WTC11 (cell line): Measurements from ENCODE around the gene DDOST. TPM values are rescaled to one million over a fixed set of nuclear protein-coding genes. Genes with fewer than 3 reads are reported as not detected.

Experiments
- ATAC-seq: fragments of 200-7000 bp; cut with Tn5 transposase; 2 replicates; pipeline ENCODE4 v1.10.0; 2021; ENCODE audit warnings: mild to moderate bottlenecking, moderate library complexity
- CTCF ChIA-PET: fragments of 300-600 bp; sonication (Branson Sonifier 250); formaldehyde crosslinking; loops from one replicate; lab custom pipeline; 2021; ENCODE audit warnings: antibody characterized with exemption; lab: Charles Lee
- POLR2A ChIA-PET: fragments of 350-600 bp; sonication (Branson Sonifier 250); formaldehyde crosslinking; loops from one replicate; lab custom pipeline; 2021; ENCODE audit warnings: antibody characterized with exemption; lab: Charles Lee
- DNase-seq: peaks from one replicate; pipeline ENCODE4 v3.0.0; 2021; ENCODE audit warnings: low spot score
- H3K27ac Mint-ChIP-seq: 2 replicates; pipeline ENCODE4 v1.8.0; 2021; ENCODE audit warnings: mixed read lengths
- H3K27me3 Mint-ChIP-seq: 2 replicates; pipeline ENCODE4 v1.8.0; 2021; ENCODE audit warnings: low read depth, mild to moderate bottlenecking, moderate library complexity, mixed read lengths
- H3K36me3 Mint-ChIP-seq: 2 replicates; pipeline ENCODE4 v1.8.0; 2021; ENCODE audit warnings: mixed read lengths
- H3K4me1 Mint-ChIP-seq: 2 replicates; pipeline ENCODE4 v1.8.0; 2022; ENCODE audit warnings: mixed read lengths
- H3K4me3 Mint-ChIP-seq: 2 replicates; pipeline ENCODE4 v1.8.0; 2021; ENCODE audit warnings: mild to moderate bottlenecking, moderate library complexity, mixed read lengths
- H3K9me3 Mint-ChIP-seq: 2 replicates; pipeline ENCODE4 v1.8.0; 2021; ENCODE audit warnings: mixed read lengths
- AR ChIP-seq: fragments of 250-450 bp; sonication (Bioruptor Pico); IDR thresholded peaks from 2 replicates; pipeline ENCODE4 v1.9.0; 2021; ENCODE audit warnings: mild to moderate bottlenecking
- FOXK1 ChIP-seq: sonication (generic); formaldehyde crosslinking; IDR thresholded peaks from 2 replicates; pipeline ENCODE4 v1.8.0; 2022; ENCODE audit warnings: mild to moderate bottlenecking, moderate library complexity, missing genetic modification reagents
- GABPB1 ChIP-seq: sonication (generic); formaldehyde crosslinking; IDR thresholded peaks from 2 replicates; pipeline ENCODE4 v1.8.1; 2023; ENCODE audit warnings: mild to moderate bottlenecking, missing genetic modification reagents
- GTF2I ChIP-seq: fragments of 250-450 bp; sonication (Bioruptor Pico); conservative IDR thresholded peaks from 2 replicates; pipeline ENCODE4 v1.4.0; 2021; ENCODE audit warnings: mild to moderate bottlenecking
- IRF1 ChIP-seq: sonication (generic); formaldehyde crosslinking; IDR thresholded peaks from 2 replicates; pipeline ENCODE4 v1.8.0; 2023; ENCODE audit warnings: missing genetic modification reagents
- MXD4 ChIP-seq: fragments of 250-450 bp; sonication (Bioruptor Pico); IDR thresholded peaks from 2 replicates; pipeline ENCODE4 v1.8.0; 2021; ENCODE audit warnings: mild to moderate bottlenecking, moderate library complexity, borderline replicate concordance
- OVOL2 ChIP-seq: fragments of 250-450 bp; sonication (Bioruptor Pico); IDR thresholded peaks from 2 replicates; pipeline ENCODE4 v1.9.0; 2021; ENCODE audit warnings: mild to moderate bottlenecking, borderline replicate concordance
- TCF7 ChIP-seq: sonication (generic); formaldehyde crosslinking; IDR thresholded peaks from 2 replicates; pipeline ENCODE4 v1.8.0; 2022; ENCODE audit warnings: mild to moderate bottlenecking, low read depth, missing genetic modification reagents, moderate library complexity
- ZNF138 ChIP-seq: sonication (generic); formaldehyde crosslinking; conservative IDR thresholded peaks from 2 replicates; pipeline ENCODE4 v1.8.1; 2022; ENCODE audit warnings: mild to moderate bottlenecking, moderate library complexity, missing genetic modification reagents
- ZNF219 ChIP-seq: sonication (generic); formaldehyde crosslinking; IDR thresholded peaks from 2 replicates; pipeline ENCODE4 v1.8.0; 2023; ENCODE audit warnings: missing genetic modification reagents, mild to moderate bottlenecking, borderline replicate concordance
- ZNF416 ChIP-seq: fragments of 250-450 bp; sonication (Bioruptor Pico); IDR thresholded peaks from 2 replicates; pipeline ENCODE4 v1.9.0; 2021; ENCODE audit warnings: mild to moderate bottlenecking, inconsistent platforms
- total RNA-seq: library from RNA; stranded (reverse); gene quantifications from 3 replicates; pipeline ENCODE4 v1.2.3, GENCODE V29; 2021
- TF ChIP-seq, protein P1 (sequence below): sonication (generic); formaldehyde crosslinking; IDR thresholded peaks from 2 replicates; pipeline ENCODE4 v1.8.1; 2022; ENCODE audit warnings: low read depth, mild to moderate bottlenecking, moderate library complexity, missing genetic modification reagents, borderline replicate concordance
- TF ChIP-seq, protein P2 (sequence below): sonication (generic); formaldehyde crosslinking; IDR thresholded peaks from 2 replicates; pipeline ENCODE4 v1.8.1; 2022; ENCODE audit warnings: mild to moderate bottlenecking, moderate library complexity, missing genetic modification reagents
- TF ChIP-seq, protein P3 (sequence below): sonication (generic); formaldehyde crosslinking; IDR thresholded peaks from 2 replicates; pipeline ENCODE4 v1.8.1; 2023; ENCODE audit warnings: mild to moderate bottlenecking, missing genetic modification reagents
- TF ChIP-seq, protein P4 (sequence below): sonication (generic); formaldehyde crosslinking; conservative IDR thresholded peaks from 2 replicates; pipeline ENCODE4 v1.8.1; 2022; ENCODE audit warnings: mild to moderate bottlenecking, missing genetic modification reagents
- TF ChIP-seq, protein P5 (sequence below): sonication (generic); formaldehyde crosslinking; IDR thresholded peaks from 2 replicates; pipeline ENCODE4 v1.8.0; 2022; ENCODE audit warnings: mild to moderate bottlenecking, missing genetic modification reagents
- TF ChIP-seq, protein P6 (sequence below): sonication (generic); formaldehyde crosslinking; IDR thresholded peaks from 2 replicates; pipeline ENCODE4 v1.8.1; 2023; ENCODE audit warnings: mild to moderate bottlenecking, missing genetic modification reagents

DDOST gene
- total RNA-seq, 1 experiment from 2014 or later, result 300 TPM

DNA sequence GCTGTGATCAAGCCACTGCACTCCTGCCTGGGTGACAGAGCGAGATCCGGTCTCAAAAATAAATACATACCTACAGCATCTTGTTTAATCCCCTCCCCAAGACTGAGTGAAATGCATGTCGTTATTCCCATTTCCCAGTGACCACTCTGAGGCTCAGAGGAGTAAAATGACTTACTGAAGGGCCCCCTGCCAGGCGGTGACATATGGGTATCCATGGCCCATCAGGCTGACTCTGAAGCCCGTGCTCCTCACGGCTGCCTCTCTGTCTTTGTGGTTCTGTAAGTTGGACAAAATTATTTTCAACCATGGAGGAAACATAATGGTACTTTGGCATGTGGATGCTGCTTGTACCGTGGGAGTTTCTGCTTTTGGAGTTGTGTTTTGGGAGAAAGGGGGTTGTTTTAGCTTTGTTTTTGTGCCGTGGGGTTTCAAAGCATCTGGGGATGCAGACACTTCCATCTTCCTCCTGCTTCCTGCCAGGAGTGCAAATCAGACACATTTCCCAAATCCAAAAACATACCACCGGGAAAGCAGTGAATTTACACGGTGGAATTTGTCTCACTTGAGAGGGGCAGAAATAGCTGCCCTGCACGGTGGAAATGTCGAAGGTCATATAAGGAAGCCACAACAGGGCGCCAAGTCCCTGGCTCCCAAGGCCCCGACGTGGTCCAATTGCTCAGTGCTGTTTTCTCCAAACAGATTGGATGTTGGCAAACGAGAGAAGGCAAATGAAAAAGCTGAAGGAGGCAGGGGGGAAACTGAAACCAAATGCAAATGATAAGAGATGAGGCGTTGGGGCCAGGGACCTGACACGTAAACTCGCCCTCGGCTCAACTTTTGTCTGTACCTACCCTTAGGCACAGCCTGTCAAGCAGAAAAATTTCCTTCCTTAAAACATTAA is 45.0 kb downstream of the DDOST start:
- TF ChIP-seq, protein P1, sequence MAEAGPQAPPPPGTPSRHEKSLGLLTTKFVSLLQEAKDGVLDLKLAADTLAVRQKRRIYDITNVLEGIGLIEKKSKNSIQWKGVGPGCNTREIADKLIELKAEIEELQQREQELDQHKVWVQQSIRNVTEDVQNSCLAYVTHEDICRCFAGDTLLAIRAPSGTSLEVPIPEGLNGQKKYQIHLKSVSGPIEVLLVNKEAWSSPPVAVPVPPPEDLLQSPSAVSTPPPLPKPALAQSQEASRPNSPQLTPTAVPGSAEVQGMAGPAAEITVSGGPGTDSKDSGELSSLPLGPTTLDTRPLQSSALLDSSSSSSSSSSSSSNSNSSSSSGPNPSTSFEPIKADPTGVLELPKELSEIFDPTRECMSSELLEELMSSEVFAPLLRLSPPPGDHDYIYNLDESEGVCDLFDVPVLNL (CRISPR knock-in tag), result no peak
- TF ChIP-seq, protein P2, sequence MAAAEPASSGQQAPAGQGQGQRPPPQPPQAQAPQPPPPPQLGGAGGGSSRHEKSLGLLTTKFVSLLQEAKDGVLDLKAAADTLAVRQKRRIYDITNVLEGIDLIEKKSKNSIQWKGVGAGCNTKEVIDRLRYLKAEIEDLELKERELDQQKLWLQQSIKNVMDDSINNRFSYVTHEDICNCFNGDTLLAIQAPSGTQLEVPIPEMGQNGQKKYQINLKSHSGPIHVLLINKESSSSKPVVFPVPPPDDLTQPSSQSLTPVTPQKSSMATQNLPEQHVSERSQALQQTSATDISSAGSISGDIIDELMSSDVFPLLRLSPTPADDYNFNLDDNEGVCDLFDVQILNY (CRISPR knock-in tag), result no peak
- TF ChIP-seq ZNF219 (CRISPR knock-in tag) (no peak), OVOL2 (CRISPR knock-in tag) (no peak), MXD4 (CRISPR knock-in tag) (no peak)
- TF ChIP-seq, all 79 proteins: peak for 0
- ChIA-PET POLR2A (interaction anchor here (0.8 kb wide), 1 partner anchor 18 kb away, joined by 3 read pairs; no protein-coding TSS in a partner anchor), CTCF (interaction anchor here (1.9 to 2.2 kb wide), 2 partner anchors 17 to 41 kb away, joined by 8 to 13 read pairs; partner anchors contain the start of gene PINK1)
- H3K36me3 Mint-ChIP-seq, result no peaks in the 10 kb centered on the region
- H3K27me3 Mint-ChIP-seq, result no peaks in the 10 kb centered on the region
- DNase-seq, result no peak
- no peaks in the 10 kb centered on the region for H3K9me3 Mint-ChIP-seq
- no peak overlapping the region for H3K4me3 Mint-ChIP-seq
- peak overlapping the region; percentile 57; the same call in 1 of the 2 replicates for H3K27ac Mint-ChIP-seq
- H3K4me1 Mint-ChIP-seq, result peaks cover 30% of the 10 kb centered on the region
- ATAC-seq, result peak; percentile 18; the same call in 1 of the 2 replicates

- TF ChIP-seq IRF1 (CRISPR knock-in tag) (no peak), FOXK1 (no peak), ZNF416 (CRISPR knock-in tag) (no peak), AR (CRISPR knock-in tag) (no peak), GTF2I (CRISPR knock-in tag) (no peak), ZNF138 (CRISPR knock-in tag) (no peak), TCF7 (CRISPR knock-in tag) (no peak), GABPB1 (CRISPR knock-in tag) (no peak)
- TF ChIP-seq, protein P3, sequence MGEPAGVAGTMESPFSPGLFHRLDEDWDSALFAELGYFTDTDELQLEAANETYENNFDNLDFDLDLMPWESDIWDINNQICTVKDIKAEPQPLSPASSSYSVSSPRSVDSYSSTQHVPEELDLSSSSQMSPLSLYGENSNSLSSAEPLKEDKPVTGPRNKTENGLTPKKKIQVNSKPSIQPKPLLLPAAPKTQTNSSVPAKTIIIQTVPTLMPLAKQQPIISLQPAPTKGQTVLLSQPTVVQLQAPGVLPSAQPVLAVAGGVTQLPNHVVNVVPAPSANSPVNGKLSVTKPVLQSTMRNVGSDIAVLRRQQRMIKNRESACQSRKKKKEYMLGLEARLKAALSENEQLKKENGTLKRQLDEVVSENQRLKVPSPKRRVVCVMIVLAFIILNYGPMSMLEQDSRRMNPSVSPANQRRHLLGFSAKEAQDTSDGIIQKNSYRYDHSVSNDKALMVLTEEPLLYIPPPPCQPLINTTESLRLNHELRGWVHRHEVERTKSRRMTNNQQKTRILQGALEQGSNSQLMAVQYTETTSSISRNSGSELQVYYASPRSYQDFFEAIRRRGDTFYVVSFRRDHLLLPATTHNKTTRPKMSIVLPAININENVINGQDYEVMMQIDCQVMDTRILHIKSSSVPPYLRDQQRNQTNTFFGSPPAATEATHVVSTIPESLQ (CRISPR knock-in tag), result no peak
- TF ChIP-seq, protein P4, sequence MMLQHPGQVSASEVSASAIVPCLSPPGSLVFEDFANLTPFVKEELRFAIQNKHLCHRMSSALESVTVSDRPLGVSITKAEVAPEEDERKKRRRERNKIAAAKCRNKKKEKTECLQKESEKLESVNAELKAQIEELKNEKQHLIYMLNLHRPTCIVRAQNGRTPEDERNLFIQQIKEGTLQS (CRISPR knock-in tag), result no peak
- TF ChIP-seq, protein P5, sequence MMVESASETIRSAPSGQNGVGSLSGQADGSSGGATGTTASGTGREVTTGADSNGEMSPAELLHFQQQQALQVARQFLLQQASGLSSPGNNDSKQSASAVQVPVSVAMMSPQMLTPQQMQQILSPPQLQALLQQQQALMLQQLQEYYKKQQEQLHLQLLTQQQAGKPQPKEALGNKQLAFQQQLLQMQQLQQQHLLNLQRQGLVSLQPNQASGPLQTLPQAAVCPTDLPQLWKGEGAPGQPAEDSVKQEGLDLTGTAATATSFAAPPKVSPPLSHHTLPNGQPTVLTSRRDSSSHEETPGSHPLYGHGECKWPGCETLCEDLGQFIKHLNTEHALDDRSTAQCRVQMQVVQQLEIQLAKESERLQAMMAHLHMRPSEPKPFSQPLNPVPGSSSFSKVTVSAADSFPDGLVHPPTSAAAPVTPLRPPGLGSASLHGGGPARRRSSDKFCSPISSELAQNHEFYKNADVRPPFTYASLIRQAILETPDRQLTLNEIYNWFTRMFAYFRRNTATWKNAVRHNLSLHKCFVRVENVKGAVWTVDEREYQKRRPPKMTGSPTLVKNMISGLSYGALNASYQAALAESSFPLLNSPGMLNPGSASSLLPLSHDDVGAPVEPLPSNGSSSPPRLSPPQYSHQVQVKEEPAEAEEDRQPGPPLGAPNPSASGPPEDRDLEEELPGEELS (CRISPR knock-in tag), result no peak
- TF ChIP-seq, protein P6, sequence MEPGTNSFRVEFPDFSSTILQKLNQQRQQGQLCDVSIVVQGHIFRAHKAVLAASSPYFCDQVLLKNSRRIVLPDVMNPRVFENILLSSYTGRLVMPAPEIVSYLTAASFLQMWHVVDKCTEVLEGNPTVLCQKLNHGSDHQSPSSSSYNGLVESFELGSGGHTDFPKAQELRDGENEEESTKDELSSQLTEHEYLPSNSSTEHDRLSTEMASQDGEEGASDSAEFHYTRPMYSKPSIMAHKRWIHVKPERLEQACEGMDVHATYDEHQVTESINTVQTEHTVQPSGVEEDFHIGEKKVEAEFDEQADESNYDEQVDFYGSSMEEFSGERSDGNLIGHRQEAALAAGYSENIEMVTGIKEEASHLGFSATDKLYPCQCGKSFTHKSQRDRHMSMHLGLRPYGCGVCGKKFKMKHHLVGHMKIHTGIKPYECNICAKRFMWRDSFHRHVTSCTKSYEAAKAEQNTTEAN (CRISPR knock-in tag), result no peak
- no peak for ATAC-seq
- H3K27me3 Mint-ChIP-seq, result no peaks in the 10 kb centered on the region
- ChIA-PET POLR2A (no interaction called here), CTCF (interaction anchor here (0.6 to 2.9 kb wide), 5 partner anchors 11 to 100 kb away, joined by 3 to 14 read pairs (median 6); no protein-coding TSS in a partner anchor)
- peaks cover 36% of the 10 kb centered on the region for H3K4me1 Mint-ChIP-seq
- H3K27ac Mint-ChIP-seq, result peak overlapping the region; percentile 73
- H3K4me3 Mint-ChIP-seq, result no peak overlapping the region
- H3K36me3 Mint-ChIP-seq, result no peaks in the 10 kb centered on the region
- no peaks in the 10 kb centered on the region for H3K9me3 Mint-ChIP-seq
- DNase-seq, result no peak
Observed at GRCh38 chr1:20614131-20614579, 47.0 kb downstream of the DDOST start.
